ENCODE results near the gene ZNF618. TPM values are rescaled to one million over a fixed set of nuclear protein-coding genes. Genes with fewer than 3 reads are reported as not detected.
A peak's percentile ranks its signal among the peaks of the same experiment; 100 is the strongest.

The ZNF618 gene
- total RNA-seq, 1 donor from 2014 or later: 1.9 TPM

DNA sequence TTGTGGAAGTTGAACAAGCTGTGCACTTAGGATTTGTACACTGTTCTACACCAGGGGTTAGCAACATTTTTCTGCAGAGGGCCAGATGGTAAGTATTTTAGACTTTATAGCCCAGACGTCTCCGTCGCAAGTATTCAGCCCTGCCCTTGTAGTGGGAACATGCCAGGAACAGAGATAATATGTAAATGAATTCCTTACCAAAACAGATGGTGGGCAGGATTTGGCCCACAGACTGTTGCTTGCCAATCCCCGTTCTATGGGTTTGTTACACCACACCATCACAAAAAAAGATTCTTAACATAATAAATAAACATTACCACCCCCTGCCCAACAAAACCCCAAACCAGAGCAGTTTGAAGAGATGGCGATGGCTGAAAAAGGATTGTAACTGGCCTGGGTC is 127.6 kb downstream of the ZNF618 start:
- TF ChIP-seq, protein P1, sequence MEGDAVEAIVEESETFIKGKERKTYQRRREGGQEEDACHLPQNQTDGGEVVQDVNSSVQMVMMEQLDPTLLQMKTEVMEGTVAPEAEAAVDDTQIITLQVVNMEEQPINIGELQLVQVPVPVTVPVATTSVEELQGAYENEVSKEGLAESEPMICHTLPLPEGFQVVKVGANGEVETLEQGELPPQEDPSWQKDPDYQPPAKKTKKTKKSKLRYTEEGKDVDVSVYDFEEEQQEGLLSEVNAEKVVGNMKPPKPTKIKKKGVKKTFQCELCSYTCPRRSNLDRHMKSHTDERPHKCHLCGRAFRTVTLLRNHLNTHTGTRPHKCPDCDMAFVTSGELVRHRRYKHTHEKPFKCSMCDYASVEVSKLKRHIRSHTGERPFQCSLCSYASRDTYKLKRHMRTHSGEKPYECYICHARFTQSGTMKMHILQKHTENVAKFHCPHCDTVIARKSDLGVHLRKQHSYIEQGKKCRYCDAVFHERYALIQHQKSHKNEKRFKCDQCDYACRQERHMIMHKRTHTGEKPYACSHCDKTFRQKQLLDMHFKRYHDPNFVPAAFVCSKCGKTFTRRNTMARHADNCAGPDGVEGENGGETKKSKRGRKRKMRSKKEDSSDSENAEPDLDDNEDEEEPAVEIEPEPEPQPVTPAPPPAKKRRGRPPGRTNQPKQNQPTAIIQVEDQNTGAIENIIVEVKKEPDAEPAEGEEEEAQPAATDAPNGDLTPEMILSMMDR (IDR thresholded peaks at IDR 0.05; ENCODE audit: borderline replicate concordance): no peak
- intact Hi-C loops (cut with micrococcal nuclease): no loop called here
- no peak for DNase-seq

DNA sequence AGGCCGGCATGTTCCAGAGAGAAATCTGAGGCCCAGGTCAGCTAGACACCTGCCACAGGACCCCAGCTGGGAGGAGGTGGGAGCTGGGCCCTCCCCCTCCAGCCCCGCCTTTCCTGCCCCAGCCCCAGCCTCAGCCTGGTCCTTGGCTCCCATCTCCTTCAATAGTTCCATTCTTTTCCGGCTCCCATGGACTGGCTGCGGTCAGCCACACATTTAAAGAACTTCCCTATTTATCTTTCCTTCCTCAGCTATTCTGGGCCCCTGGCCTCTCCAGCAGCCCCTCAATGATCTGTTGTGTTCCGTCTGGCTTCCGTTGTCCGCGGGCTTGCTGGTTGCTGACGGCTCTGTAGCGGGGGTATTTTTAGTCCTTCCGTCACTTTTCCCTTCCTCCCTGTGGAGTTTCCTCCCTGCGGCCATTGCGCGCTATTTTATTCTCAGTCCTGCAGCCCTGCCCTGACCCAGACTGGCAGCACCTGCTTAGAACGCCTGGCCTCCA is 128.2 kb downstream of the ZNF618 start:
- peaks cover 20% of the 10 kb centered on the region for H3K4me1 ChIP-seq
- peak overlapping the region; percentile 40 for H3K4me3 ChIP-seq
- peak; percentile 54 for DNase-seq
- TF ChIP-seq, protein P1 (IDR thresholded peaks at IDR 0.05; ENCODE audit: borderline replicate concordance): peak; percentile 12
- intact Hi-C loops (cut with micrococcal nuclease): no loop called here
- peaks cover 3% of the 10 kb centered on the region for H3K9me3 ChIP-seq (replicated peaks)
- peaks cover 10% of the 10 kb centered on the region for H3K36me3 ChIP-seq
- H3K27ac ChIP-seq (replicated peaks): peak overlapping the region; percentile 80
- H3K27me3 ChIP-seq (ENCODE audit: low read depth): no peaks in the 10 kb centered on the region

More for the DNA sequence above, 127.6 kb downstream of the ZNF618 start:
- Histone ChIP-seq H3K4me3 (peak overlapping the region; percentile 40), H3K36me3 (peaks cover 10% of the 10 kb centered on the region), H3K27ac (replicated peaks) (peak overlapping the region; percentile 80), H3K9me3 (replicated peaks) (peaks cover 3% of the 10 kb centered on the region), H3K4me1 (peaks cover 20% of the 10 kb centered on the region), H3K27me3 (ENCODE audit: low read depth) (no peaks in the 10 kb centered on the region)

DNA sequence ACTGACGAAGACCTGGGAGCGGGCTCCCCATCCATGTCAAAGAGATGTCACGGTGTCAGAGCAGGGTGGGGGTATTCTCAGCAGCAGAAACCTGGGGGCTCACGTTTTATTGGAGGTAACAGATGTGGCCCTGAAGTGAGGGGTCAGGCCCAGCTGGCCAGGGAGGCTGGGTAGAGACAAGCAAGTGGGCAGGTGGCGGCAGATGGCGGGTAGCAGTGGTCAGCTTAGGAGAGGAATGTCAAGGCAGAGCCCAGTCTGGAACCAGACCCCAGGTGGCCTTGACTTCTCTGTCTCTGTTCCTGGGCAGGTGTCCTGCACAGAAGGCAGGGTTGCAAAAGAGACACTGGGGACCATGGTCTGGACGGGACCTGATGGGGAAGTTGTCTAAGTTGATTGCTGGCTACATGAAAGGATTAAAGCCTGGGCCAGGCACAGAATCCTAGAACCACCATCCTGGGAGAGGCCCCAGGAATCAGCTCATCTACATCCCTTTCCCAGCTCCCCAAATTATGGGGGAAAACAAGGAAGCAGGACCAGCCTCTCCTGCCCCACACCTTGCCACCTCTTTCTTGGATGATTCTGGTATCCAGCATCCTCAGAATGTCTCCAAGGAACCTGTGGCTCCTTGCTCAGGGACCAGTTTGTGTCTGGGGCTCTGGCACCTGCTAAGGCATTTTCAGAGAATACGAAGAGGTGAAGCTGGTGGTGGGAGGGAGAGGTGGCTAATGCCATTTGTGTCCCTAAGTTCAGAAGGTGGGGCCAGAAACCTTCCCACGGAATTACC is 129.5 kb downstream of the ZNF618 start:
- Histone ChIP-seq H3K27ac (replicated peaks) (no peak overlapping the region), H3K27me3 (ENCODE audit: low read depth) (no peaks in the 10 kb centered on the region), H3K4me3 (no peak overlapping the region), H3K9me3 (replicated peaks) (peaks cover 3% of the 10 kb centered on the region), H3K36me3 (peaks cover 10% of the 10 kb centered on the region), H3K4me1 (peaks cover 20% of the 10 kb centered on the region)
- TF ChIP-seq, protein P1 (IDR thresholded peaks at IDR 0.05; ENCODE audit: borderline replicate concordance): no peak
- no peak for DNase-seq
- intact Hi-C loops (cut with micrococcal nuclease): no loop called here

DNA sequence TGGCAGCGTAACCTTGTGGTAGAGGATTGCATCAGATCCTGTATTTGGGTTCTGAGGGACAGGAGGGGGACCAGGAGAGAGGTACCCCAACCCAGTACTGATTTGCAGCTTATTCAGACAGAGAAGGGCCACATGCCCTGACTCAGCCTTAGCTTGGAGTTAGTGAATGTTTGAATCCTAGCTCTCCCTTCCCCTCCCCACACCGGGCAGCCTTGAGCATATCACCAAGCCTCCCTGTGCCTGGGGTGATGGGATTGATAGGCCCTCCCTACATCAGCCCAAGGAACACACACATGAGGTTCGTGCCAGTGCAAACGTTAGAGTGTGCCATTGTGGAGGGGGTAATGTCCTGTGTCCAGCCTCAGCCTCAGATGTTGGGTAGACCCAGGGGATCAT is 130.0 kb downstream of the ZNF618 start:
- no peak overlapping the region for H3K4me3 ChIP-seq
- DNase-seq: no peak
- H3K27me3 ChIP-seq (ENCODE audit: low read depth): no peaks in the 10 kb centered on the region
- TF ChIP-seq, protein P1 (IDR thresholded peaks at IDR 0.05; ENCODE audit: borderline replicate concordance): no peak
- H3K36me3 ChIP-seq: peaks cover 15% of the 10 kb centered on the region
- no peak overlapping the region for H3K27ac ChIP-seq (replicated peaks)
- H3K9me3 ChIP-seq (replicated peaks): peaks cover 3% of the 10 kb centered on the region
- H3K4me1 ChIP-seq: peaks cover 20% of the 10 kb centered on the region
- intact Hi-C loops (cut with micrococcal nuclease): no loop called here

DNA sequence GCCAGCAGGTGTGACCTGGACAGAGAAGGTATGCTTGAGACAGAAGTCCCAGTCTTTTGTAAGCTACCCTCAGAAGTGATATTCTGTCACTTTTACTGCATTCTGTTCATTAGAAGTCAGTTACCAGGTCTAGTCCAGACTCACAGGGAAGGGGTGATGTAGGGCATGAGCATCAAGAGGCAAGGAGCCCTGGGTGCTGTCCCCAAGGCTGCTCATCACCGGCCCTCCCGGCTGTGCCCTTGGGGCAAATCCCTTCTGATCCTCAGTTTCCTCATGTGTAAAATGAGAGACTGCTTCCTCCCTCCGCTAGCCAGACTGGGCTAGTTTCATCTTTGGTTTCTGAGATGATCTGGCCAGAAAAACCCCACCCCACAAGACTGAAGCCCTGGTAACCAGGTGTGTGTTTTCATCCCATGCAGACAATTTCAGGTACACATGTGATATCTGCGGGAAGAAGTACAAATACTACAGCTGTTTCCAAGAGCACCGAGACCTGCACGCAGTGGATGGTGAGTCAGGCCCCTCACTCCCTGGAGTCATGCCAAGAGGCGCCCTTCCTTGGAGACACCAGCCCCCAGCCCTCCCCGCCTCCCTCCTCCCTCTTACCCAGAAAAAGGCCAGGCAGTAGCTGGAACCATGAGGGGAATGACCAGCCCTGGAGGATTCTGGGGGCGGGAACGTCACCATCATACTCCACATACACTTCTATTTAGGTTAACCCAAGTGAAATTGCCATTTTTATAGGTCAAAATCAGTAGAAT is 131.0 kb downstream of the ZNF618 start:
- Histone ChIP-seq H3K27me3 (ENCODE audit: low read depth) (no peaks in the 10 kb centered on the region), H3K27ac (replicated peaks) (no peak overlapping the region), H3K36me3 (peaks cover 25% of the 10 kb centered on the region), H3K9me3 (replicated peaks) (peaks cover 6% of the 10 kb centered on the region), H3K4me1 (peaks cover 20% of the 10 kb centered on the region), H3K4me3 (no peak overlapping the region)
- intact Hi-C loops (cut with micrococcal nuclease): no loop called here
- TF ChIP-seq, protein P1 (IDR thresholded peaks at IDR 0.05; ENCODE audit: borderline replicate concordance): no peak
- DNase-seq: no peak
